Neural progenitor cell (in vitro differentiated cells): ENCODE data around the gene CCDC33. TPM values are rescaled to one million over a fixed set of nuclear protein-coding genes. Genes with fewer than 3 reads are reported as not detected.

Source experiments
- DNase-seq: peaks from one replicate; pipeline ENCODE4 v3.0.0-alpha.2; 2016; ENCODE audit warnings: low spot score
- H2AFZ ChIP-seq: fragments of 200-600 bp; sonication (generic); replicated peaks from 2 replicates; pipeline ENCODE4 v1.6.1; 2016; ENCODE audit warnings: antibody characterized with exemption
- H3F3A ChIP-seq: fragments of 200-600 bp; sonication (generic); 2 replicates; pipeline ENCODE4 v1.6.1; 2016; ENCODE audit warnings: antibody characterized with exemption, low read depth
- H3K27ac ChIP-seq: fragments of 200-600 bp; sonication (generic); 2 replicates; pipeline ENCODE4 v1.5.1; 2016; ENCODE audit warnings: mild to moderate bottlenecking
- H3K27me3 ChIP-seq: fragments of 200-600 bp; sonication (generic); 2 replicates; pipeline ENCODE4 v1.6.1; 2016; ENCODE audit warnings: mild to moderate bottlenecking, moderate library complexity
- H3K36me3 ChIP-seq: fragments of 200-600 bp; sonication (generic); 2 replicates; pipeline ENCODE4 v1.5.1; 2016
- H3K4me1 ChIP-seq: fragments of 200-600 bp; sonication (generic); 2 replicates; pipeline ENCODE4 v1.6.1; 2016; ENCODE audit warnings: mixed run types
- H3K4me2 ChIP-seq: fragments of 200-600 bp; sonication (generic); 2 replicates; pipeline ENCODE4 v1.6.1; 2016
- H3K4me3 ChIP-seq: fragments of 200-600 bp; sonication (generic); 2 replicates; pipeline ENCODE4 v1.5.1; 2016
- H3K79me2 ChIP-seq: fragments of 200-600 bp; sonication (generic); 2 replicates; pipeline ENCODE4 v1.6.1; 2016; ENCODE audit warnings: low read depth
- H3K9ac ChIP-seq: fragments of 200-600 bp; sonication (generic); 2 replicates; pipeline ENCODE4 v1.6.1; 2016
- H3K9me3 ChIP-seq: fragments of 200-600 bp; sonication (generic); 2 replicates; pipeline ENCODE4 v1.5.1; 2016; ENCODE audit warnings: low read depth
- H4K20me1 ChIP-seq: fragments of 200-600 bp; sonication (generic); 2 replicates; pipeline ENCODE4 v1.6.1; 2016; ENCODE audit warnings: low read depth
- H3K27ac Mint-ChIP-seq: 3 replicates; pipeline ENCODE4 v1.8.0; 2021; ENCODE audit warnings: mixed read lengths
- H3K27me3 Mint-ChIP-seq: 2 replicates; pipeline ENCODE4 v1.8.0; 2022; ENCODE audit warnings: low read depth, mild to moderate bottlenecking, inconsistent platforms, moderate library complexity, mixed read lengths; ENCODE audit not compliant: insufficient read depth
- H3K36me3 Mint-ChIP-seq: 3 replicates; pipeline ENCODE4 v1.8.0; 2021; ENCODE audit warnings: mixed read lengths
- H3K4me1 Mint-ChIP-seq: 3 replicates; pipeline ENCODE4 v1.8.0; 2021; ENCODE audit warnings: mixed read lengths
- H3K4me3 Mint-ChIP-seq: 3 replicates; pipeline ENCODE4 v1.8.0; 2021; ENCODE audit warnings: mild to moderate bottlenecking, moderate library complexity, mixed read lengths
- H3K9me3 Mint-ChIP-seq: 3 replicates; pipeline ENCODE4 v1.8.0; 2020; ENCODE audit warnings: mixed read lengths
- CTCF ChIP-seq: fragments of 200-600 bp; sonication (generic); IDR thresholded peaks from 2 replicates; pipeline ENCODE4 v1.5.1; 2017; ENCODE audit warnings: antibody characterized with exemption, mild to moderate bottlenecking
- EZH2 ChIP-seq: fragments of 200-600 bp; sonication (generic); IDR thresholded peaks from 2 replicates; pipeline ENCODE4 v1.6.1; 2017; ENCODE audit warnings: antibody characterized with exemption, mild to moderate bottlenecking, moderate library complexity
- EZH2phosphoT487 ChIP-seq: fragments of 200-600 bp; sonication (generic); IDR thresholded peaks from 2 replicates; pipeline ENCODE4 v1.6.1; 2017; ENCODE audit warnings: antibody characterized with exemption
- total RNA-seq: library from RNA; depleted of rRNA; stranded (reverse); fragments of >200 nt; gene quantifications from 2 replicates; pipeline ENCODE4 v1.2.3, GENCODE V29; 2015; ENCODE audit warnings: low replicate concordance

CCDC33 gene
- total RNA-seq, 1 donor from 2014 or later: not detected

DNA sequence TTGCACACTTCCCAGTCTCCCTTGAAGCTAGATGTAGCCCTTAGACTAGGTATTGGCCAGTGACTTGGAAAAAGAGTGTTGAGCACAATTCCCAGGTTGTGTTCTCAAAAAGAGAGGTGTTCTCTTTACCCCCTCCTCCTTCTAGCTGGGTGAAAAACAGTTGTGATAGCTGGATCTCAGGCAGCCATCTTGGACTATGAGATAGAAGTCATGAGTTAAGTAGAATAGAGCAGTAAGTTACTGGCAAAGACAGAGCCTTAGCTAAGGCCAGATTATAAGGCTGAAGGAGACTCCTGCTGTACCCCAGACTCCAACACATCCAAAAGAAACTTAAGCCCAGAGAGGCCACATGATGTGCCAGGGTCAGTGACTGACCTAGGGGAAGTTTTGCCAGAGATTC is 25.4 kb upstream of the CCDC33 start:
- H3K9me3 Mint-ChIP-seq: no peaks in the 10 kb centered on the region
- Histone ChIP-seq H3K36me3 (no peaks in the 10 kb centered on the region), H3K9me3 (no peaks in the 10 kb centered on the region), H4K20me1 (no peaks in the 10 kb centered on the region), H3K9ac (no peak overlapping the region), H3K4me2 (no peak overlapping the region), H3K79me2 (no peaks in the 10 kb centered on the region), H3F3A (peaks cover 54% of the 10 kb centered on the region), H3K4me1 (peaks cover 62% of the 10 kb centered on the region), H3K4me3 (no peak overlapping the region), H3K27ac (no peak overlapping the region), H2AFZ (no peak overlapping the region), H3K27me3 (no peaks in the 10 kb centered on the region)
- TF ChIP-seq CTCF (no peak), EZH2phosphoT487 (no peak), EZH2 (no peak)
- no peak for DNase-seq
- H3K27ac Mint-ChIP-seq: peak overlapping the region; percentile 19
- H3K4me1 Mint-ChIP-seq: peaks cover 89% of the 10 kb centered on the region
- no peaks in the 10 kb centered on the region for H3K36me3 Mint-ChIP-seq
- no peak overlapping the region for H3K4me3 Mint-ChIP-seq
- peaks cover 21% of the 10 kb centered on the region for H3K27me3 Mint-ChIP-seq

- Mint-ChIP-seq H3K9me3 (no peaks in the 10 kb centered on the region), H3K27ac (peak overlapping the region; percentile 58), H3K27me3 (peaks cover 20% of the 10 kb centered on the region), H3K4me1 (peaks cover 89% of the 10 kb centered on the region), H3K4me3 (no peak overlapping the region), H3K36me3 (no peaks in the 10 kb centered on the region)
- Histone ChIP-seq H4K20me1 (no peaks in the 10 kb centered on the region), H3K9ac (no peak overlapping the region), H2AFZ (no peak overlapping the region), H3K27me3 (no peaks in the 10 kb centered on the region), H3F3A (peaks cover 60% of the 10 kb centered on the region), H3K4me3 (no peak overlapping the region), H3K4me2 (no peak overlapping the region), H3K4me1 (peaks cover 68% of the 10 kb centered on the region), H3K36me3 (no peaks in the 10 kb centered on the region), H3K9me3 (no peaks in the 10 kb centered on the region), H3K27ac (no peak overlapping the region), H3K79me2 (no peaks in the 10 kb centered on the region)
- TF ChIP-seq EZH2: no peak
- no peak for TF ChIP-seq CTCF
- no peak for TF ChIP-seq EZH2phosphoT487
- DNase-seq: no peak
These were observed 24.5 kb upstream of the CCDC33 start for GRCh38 chr15:74211656-74212055.

DNA sequence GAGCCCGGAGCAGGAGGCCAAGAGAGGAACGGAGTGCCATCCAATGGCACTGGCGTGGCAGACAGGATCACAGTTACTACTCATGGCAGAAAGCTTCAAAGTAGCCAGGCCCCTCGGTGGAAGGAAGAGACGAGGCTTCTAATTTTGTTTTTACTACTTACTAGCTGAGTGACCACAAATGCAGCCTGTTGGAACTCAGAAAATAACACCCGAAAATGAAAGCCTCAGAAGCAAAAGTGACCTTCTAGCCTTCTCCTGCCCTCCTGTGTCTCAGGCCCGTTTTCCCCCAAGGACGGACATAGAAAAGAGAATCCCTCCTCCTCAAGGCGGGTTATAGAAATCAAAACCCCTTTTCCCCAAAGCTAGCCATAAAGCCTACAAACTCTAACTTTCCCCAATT is 23.6 kb upstream of the CCDC33 start:
- Mint-ChIP-seq H3K4me1 (peaks cover 83% of the 10 kb centered on the region), H3K27ac (peak overlapping the region; percentile 71), H3K4me3 (no peak overlapping the region), H3K9me3 (no peaks in the 10 kb centered on the region), H3K27me3 (peaks cover 20% of the 10 kb centered on the region), H3K36me3 (no peaks in the 10 kb centered on the region)
- Histone ChIP-seq H3K79me2 (no peaks in the 10 kb centered on the region), H3F3A (peaks cover 60% of the 10 kb centered on the region), H2AFZ (no peak overlapping the region), H3K9me3 (no peaks in the 10 kb centered on the region), H3K4me1 (peaks cover 68% of the 10 kb centered on the region), H3K4me3 (no peak overlapping the region), H3K27me3 (no peaks in the 10 kb centered on the region), H3K4me2 (no peak overlapping the region), H3K27ac (no peak overlapping the region), H4K20me1 (no peaks in the 10 kb centered on the region), H3K36me3 (no peaks in the 10 kb centered on the region), H3K9ac (no peak overlapping the region)
- TF ChIP-seq EZH2phosphoT487: no peak
- TF ChIP-seq EZH2: no peak
- no peak for TF ChIP-seq CTCF
- DNase-seq: no peak
